ENCODE results near the gene TWIST2.

The TWIST2 gene

GRCh38 chr2:238892796-238893195 is 44.9 kb downstream of the TWIST2 start:
- DNase-seq, result no peak

- no peak for DNase-seq
These were observed 45.6 kb downstream of the TWIST2 start for GRCh38 chr2:238893349-238894000.

DNA sequence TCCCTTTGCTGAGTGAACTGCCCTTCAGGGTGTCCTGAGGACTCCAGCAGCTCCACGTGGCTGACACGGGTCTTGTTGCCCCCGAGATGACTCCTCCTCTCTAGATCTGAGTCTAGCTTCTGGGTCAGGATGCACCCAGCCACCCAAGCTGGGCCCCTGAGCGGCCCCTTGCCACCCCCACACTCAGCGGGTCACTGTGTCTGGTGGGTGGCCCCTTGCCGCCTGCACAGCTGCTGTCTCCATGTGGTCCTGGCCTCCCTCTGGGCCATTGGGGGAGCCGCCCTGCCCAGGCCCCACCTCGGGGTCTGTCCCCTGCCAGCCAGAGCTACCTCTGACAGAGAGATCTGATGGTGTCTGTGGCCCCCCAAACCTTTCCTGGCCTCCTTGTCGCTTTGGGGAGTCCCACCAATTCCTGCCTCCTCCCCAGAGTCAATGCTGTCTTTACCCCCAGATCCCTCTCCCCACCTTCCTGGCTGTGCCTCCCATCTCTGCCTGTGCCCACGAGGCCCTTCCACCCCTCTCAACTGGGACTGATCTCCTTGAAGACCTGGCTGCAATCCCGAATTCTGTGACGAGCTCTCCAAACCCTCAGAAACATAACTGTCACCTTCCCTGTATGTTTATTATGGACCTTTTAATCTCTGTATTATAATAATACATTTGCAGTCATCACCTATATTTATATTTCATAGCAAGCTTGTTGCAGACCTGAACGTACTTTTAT is 46.5 kb downstream of the TWIST2 start:
- DNase-seq, result no peak

DNA sequence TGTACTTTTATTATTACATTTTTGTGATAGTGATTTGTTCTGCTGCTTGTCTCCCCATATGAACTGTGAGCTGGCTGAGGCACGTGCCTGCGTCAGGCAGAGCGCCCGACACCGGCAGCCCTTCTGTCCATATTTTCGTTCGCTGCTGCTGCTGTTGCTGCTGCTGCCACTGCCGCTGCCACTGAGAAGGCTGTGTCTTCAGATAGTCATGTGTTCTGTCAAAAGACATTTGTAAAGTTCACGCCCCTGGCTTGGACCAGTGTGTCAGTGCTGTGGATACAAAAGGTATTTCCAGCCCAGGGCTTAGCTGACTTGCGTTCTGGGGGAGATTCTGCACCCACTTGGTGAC is 47.0 kb downstream of the TWIST2 start:
- DNase-seq, result no peak

DNA sequence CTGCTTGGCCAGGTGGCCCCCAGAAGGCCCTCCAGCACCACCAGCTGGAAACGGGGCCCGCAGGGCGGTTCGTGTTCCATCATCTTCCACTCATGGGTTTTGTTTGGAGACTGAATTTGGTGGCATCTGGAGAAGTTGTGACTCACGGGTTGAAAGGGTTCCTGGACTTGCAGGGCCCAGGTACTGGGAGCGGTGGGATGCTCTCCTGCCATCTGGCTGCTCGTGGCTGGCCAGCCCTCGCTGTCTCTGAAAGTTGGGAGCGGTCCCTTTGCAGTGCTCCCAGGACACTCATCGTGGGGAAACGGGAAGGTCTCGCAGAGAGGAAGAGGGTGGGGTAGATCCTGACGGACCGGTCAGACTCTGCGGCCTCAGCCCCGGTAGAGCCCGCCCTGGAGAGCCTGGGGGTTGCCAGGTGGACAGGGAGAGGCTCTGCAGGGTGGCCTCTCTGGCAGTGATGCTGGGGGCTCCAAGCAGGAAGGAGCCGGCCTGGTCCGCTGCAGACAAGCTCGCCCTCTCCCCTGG is 47.5 kb downstream of the TWIST2 start:
- DNase-seq, result no peak

DNA sequence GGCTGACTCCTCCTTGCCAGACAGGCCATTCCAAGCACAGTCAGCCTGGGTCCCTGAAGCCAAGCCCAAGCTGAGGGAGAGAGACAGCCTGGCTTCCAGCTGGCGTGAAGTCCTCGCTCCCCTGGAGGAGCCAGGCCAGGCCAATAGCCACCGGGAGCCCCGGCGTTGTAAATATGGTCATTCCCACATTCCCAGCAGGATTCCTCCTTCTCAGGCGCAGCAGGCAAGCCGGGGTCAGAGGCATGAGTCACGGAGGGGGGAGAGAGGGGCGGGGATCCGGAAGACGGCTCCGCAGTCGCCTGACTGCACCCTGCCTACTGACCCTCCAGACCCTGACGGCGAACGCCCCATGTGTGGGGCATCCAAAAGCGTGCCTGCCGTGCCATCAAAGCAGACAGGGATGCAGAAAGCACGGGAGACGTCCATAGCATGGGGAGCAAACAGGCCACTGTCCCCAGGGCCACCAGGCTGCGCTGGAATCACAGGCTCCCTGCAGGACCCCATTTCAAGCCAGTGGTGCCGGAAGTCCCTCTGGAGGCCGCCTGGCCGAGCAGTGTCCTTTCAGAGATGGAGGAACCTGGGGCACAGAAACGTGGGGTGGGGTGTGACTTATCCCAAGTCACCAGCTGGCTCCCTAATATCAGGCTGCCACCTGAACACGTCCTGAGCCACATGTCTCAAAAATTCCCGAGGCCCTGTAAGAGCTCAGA is 48.2 kb downstream of the TWIST2 start:
- peak; percentile 97 for DNase-seq

DNA sequence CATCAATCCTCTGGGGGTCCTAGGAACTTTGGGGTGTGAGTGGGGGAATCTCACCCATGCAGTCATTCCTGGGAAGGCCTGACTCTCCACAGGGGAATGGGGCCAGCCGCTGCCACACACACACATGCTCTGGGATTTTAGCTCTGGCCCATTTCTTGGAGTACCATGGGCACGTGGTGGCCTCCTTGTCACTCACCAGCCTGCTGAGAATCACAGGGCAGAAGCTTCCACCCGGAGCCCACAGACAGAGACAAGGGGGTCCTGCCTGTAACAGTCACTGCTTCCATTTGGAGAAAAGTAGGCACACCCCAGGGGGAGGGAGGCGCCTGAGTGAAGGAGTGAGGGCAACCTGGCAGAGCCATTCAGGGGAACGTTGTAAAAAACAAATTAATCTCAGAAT is 48.8 kb downstream of the TWIST2 start:
- DNase-seq, result no peak

DNA sequence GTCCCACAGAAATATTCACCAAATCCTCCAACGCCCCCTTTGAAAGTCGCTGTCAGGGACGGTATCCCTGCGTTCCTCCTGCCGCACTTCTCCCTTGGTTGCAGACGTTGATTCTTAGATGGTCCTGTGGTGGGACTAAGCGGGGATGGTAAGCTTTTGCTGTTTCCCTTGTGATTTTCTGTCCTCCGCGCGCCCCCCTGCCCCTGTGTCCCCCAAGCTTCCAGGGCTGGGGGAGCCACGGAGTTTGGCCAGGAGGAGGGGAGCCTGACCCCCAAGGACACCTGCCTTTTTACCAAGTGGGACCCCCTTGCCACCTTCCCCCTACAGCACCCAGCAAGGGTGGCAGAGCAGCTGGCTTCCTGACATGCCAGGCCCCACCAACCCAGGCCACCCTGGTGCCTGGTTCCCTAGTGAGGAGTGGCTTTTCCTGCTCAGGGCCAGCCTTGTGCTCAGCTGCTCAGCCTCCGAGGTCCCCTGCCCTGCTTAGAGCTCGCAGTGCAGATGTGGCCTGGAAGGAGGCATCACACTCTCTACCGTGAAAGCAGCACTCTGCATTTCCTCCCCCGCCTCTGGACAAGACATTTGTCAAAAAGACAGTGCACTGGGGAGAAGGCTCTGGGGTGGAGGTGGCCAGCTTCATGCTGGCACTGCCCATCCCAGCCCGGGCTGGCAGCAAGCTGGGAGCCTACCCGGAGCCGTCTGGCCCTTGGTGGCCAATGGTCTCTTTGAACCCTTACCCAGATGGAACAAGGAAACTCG is 49.4 kb downstream of the TWIST2 start:
- DNase-seq, result no peak

DNA sequence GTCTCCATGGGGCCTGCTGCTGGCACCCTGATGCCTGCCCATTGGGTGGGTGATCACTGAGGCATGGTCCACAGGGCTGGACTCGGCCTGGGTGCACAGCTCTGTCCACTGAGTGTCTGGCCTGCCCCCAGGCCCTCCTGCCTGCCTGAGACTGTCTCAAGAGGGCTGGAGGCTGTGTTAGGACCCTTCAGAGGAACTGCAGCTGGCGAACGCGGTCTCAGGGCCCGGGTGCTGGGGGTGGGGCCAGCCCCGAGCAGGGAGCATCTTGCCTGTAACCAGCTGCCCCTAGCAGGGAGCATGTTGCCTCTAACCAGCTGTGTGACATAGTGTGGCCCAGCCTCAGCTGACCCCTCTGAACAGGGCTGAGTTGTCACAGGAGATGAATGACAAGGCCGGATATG is 50.0 kb downstream of the TWIST2 start:
- no peak for DNase-seq

GRCh38 chr2:238898534-238899281 is 50.8 kb downstream of the TWIST2 start:
- DNase-seq, result no peak

GRCh38 chr2:238899386-238899785 is 51.5 kb downstream of the TWIST2 start:
- DNase-seq, result no peak

DNA sequence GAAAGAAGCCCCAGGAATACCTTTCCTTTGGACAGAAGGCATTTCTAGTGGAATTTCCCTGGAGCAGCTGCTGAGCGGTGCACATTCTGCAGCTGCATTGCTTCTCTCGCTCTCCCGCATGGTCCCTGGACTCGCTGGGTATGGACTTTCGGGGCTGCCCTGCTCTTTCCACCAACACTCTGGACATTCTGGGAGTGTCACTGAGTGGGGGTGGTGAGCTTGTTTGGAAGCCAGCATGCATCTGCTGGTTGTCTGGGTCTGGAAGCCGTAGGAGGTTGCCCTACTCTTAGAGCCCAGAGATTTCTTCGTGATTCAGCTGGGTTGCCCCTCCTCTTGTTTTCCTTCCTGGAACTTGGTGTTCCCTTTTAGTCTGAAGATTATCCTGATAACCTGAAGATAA is 52.6 kb downstream of the TWIST2 start:
- no peak for DNase-seq

- no peak for DNase-seq
These were observed 53.7 kb downstream of the TWIST2 start for GRCh38 chr2:238901461-238902057.

DNA sequence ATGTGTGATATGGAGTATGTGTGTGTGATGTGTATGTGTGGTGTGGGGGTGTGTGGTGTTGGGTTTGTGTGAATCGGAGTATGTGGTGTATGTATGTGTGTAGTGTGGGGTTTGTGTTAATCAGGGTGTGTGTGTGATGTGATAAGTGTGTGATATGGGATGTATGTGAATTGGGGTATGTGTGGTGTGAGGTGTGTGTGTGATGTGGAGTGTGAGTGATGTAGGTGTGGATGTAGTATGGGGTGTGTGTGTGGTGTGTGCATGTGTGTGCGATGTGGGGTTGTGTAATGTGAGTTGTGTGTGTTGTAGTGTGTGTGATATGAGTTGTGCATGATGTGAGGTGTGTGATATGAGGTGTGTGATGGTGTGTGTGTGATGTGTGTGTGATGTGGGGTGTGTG is 54.4 kb downstream of the TWIST2 start:
- no peak for DNase-seq

- no peak for DNase-seq
These were observed 55.3 kb downstream of the TWIST2 start for GRCh38 chr2:238903141-238903540.

DNA sequence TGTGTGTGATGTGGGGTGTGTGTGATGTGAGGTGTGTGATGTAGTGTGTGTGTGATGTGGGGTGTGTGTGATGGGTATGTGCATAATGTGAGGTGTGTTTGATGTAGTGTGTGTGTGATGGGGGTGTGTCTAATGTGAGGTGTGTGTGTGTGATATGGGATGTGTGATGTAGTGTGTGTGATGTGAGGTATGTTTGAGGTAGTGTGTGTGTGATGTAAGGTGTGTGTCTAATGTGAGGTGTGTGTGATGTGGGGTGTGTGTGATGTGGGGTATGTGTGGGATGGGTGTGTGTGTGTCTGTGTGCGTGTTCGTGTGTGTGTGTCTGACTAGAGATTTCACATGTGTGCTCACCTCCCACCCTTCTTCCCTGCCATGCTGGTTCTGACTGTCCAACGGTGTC is 56.3 kb downstream of the TWIST2 start:
- no peak for DNase-seq

- DNase-seq, result no peak
These were observed 56.8 kb downstream of the TWIST2 start for GRCh38 chr2:238904716-238905115.

DNA sequence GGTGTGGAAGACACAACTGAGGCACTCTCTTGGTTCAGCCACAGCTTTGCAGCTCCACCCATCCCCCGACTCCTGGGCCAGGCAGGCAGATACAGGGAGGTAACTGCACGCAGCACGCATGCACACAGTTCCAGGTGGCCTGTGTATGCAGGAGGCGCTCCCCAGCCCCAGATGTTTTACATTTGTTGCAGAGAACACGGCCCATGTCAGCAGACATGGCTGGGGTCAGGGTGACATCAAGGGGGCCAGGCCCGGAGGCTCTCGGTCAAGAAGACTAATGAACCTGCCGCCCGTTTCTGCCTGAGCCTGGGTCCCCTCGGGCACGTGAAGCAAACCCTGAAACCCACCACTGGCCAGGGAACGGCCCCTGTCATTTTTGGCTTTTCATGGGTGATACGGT is 57.3 kb downstream of the TWIST2 start:
- no peak for DNase-seq

GRCh38 chr2:238905644-238906043 is 57.8 kb downstream of the TWIST2 start:
- no peak for DNase-seq

DNA sequence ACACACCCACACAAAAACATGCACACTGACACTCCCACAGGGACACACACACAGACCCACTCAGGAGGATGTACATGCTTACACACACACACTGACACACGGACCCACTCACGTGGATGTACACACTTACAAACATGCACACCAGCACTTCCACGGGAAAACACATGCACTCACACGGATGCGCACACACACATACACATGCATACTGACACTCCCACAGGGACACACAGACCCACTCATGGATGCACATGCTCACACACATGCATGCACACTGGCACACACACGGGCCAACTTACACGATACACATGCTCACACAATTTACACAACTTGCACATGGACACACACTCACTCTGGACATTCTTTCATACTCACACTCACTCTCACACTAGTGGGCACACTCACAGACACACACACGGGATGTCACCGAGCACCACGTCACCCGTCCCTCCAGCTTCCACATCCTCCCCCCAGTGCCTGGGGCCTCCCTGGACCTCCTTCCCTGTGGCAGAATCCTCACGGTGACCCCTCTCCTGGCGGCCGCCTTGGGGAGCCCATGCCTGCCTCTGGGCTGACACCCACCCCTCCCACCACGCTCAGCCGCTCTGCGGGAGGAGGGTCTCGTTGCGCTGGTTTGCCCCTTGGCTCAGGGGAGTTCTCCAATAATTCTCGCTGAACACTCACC is 58.5 kb downstream of the TWIST2 start:
- no peak for DNase-seq

GRCh38 chr2:238906936-238907716 is 59.2 kb downstream of the TWIST2 start:
- DNase-seq, result no peak

Measured in islet precursor cell (in vitro differentiated cells).